Posterior vena cava (tissue), 2 donors: ENCODE data around the gene CPPED1. TPM values are rescaled to one million over a fixed set of nuclear protein-coding genes. Genes with fewer than 3 reads are reported as not detected.

Experiments
- DNase-seq: peaks from one replicate; pipeline ENCODE4 v3.0.0-alpha.2; 2020; ENCODE audit warnings: low spot score
- intact Hi-C, 2 donors: fragments of 100-400 bp; cut with DNase I; formaldehyde crosslinking; loops; one replicate each; pipeline versions ENCODE4 v1.14.1 to v1.14.2; 2022 to 2023
- total RNA-seq, 2 donors: library from RNA; stranded (reverse); fragmentation: NEBNext Ultra II Directional; extraction: Animal tissue kit (Norgen Biotek cat#: 25700); gene quantifications; one replicate each; pipeline ENCODE4 v1.2.1, GENCODE V29; 2021
- donor health status: DM: yes; HTN: yes; CAD: no.
- donor health status: DM: yes; HTN: yes; CAD: no.

CPPED1 gene
- total RNA-seq, 2 donors from 2014 or later, result 14.9 to 25.6 TPM

DNA sequence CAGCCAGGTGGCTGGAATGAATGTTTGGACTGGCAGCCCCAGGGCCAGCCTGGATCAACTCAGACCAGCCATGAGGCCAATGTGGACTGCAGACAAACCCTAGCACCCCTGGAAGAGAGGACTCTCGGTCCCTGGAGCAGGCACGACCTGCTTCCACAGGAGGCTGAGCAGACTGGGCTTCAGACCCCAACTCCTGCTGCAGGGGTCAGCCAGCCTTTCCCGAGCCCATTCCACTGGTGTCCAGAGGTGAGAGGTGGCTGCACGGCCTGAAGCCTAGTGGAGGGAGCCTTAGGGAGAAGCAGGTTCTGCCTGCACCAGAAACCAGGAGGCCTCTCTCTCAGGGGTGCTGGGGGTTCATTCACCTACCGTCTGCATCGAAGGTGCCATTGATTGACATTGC, 97.1 kb downstream of the CPPED1 start:
- intact Hi-C loops, result no loop called here
- DNase-seq, result no peak

DNA sequence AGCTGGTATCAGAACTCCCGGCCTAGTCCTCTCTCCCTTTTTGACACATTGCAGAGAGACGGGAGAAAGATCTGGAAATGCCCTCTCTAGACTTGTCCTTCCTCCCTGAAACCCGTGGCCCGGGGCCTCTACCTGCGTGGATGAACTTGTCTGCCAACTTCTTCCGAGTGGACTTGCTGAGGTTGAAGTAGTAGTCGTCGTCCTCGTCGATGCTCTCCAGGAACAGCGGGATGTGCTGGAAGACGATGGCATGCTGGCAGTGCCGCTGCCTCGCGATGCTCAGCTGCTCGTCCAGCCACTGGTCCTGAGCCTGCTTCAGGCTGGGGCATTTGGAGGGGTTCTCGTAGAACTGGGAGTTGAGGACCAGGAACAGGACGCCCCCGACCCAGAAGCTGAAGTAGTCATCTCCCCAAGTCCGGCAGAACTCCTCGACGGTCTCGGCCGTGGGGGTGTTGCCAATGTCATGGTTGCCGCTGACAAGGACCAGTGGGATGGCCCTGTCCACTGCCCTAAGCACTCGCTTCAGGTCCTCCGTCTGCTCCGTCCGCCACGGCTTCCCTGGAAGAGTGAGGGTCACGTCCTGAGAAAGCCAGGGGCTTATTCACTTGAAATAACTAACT, 99.1 kb downstream of the CPPED1 start:
- intact Hi-C loops, result no loop called here
- no peak for DNase-seq

DNA sequence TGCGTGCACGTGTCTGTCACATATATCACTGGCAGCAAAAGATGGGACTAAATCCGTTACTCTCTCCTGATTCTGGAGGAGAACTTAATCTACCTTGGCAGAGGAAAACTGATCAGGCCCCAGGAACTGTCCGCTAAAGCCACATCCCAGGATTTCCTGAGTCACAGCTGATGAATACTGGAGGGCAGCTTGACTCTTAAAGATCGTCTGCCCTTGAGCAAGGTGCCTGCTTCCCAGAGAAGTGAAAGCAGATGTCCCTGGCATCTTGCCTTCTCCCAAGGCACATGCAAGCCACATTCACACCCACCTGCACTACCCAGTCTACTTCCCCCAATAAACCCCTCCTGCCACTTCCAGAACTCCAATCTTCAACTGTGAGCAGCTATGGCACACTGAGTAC, 99.8 kb downstream of the CPPED1 start:
- intact Hi-C loops, result no loop called here
- no peak for DNase-seq

DNA sequence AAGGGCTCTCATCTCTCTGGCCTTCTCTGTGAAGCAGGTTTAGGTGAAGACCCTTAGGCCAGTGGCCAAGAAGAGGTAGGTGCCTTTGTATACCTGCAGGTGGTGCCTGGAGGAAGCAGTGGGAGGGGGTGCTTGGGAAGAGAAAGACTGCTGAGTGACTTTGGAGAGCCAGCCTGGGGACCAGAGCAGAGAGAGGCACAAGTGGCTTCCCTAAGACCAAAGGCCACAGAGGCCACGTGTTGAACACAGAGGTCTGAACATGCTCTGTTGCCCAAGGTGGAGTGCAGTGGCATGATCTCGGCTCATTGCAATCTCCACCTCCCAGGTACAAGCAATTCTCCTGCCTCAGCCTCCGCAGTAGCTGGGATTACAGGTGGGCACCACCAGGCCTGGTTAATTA, 103.5 kb downstream of the CPPED1 start:
- intact Hi-C loops, result no loop called here
- no peak for DNase-seq

DNA sequence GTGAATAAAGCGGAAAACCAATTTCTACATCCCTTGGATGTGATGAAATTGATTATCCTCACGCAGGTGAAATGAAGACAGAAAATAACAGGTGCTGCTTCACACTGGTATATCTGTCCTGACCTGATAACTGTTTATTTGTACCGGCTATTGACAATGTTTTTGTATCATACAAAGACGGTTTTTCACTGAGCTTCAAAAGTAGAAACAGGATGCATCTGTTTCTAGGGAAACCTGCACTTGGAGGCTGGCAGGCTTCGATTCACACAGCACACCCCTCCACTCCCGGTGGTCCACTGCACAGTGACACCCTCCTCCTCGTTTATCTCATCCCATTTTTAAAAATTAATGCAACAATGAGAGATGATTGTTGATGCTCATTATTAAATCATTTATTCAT, 104.5 kb downstream of the CPPED1 start:
- no peak for DNase-seq
- intact Hi-C loops, result no loop called here

DNA sequence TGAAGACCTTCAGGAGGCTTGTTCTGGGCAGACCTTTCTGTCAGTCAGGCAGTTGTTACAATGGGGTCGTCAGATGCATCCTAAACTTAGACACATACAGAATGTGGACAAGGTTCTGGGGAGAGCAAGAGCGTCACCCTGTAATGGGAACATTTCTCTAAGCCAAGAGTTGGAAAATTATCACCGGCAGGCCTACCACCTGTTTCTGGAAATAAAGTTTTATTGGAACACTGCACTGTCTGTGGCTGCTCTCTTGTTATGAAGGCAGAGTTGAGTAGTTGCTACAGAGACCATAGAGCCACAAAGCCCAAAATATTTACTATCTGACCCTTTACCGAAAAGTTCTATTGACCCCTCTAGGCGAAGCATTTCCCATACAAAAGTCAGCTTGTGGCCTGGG, 106.2 kb downstream of the CPPED1 start:
- no peak for DNase-seq
- intact Hi-C loops, result no loop called here

DNA sequence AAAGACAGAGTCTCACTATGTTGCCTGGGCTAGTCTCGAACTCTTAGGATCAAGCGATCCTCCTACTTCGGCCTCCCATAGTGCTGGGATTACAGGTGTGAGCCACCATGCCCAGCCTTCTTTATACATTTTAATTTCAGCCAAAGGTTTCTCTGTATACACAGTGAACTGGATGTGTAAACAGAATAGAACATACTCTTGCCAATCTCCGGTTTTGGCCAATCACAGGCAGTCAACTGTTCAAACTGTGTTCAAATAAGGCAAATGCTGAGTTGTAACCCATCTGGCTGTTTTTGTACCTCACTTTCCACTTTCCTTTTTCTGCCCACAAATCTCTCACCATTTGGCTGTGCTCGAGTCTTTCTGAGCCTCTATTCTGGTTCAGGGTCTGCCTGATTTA, 108.2 kb downstream of the CPPED1 start:
- no peak for DNase-seq
- intact Hi-C loops, result no loop called here

DNA sequence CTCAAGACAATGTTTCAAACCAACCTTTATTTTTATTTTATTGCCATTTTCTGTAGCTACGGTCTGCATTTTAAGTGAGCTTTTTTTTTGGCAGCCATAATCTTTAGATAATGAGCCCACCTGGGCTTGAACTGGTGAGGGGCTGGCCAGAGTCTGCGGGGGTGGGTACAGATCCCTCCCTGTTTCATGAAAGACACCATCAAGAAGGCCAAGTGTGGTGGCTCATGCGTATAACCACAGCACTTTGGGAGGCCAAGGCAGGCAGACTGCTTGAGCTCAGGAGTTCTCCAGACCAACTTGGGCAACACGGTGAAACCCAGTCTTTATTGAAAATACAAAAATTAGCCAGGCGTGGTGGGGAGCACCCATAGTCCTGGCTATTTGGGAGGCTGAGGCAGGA, 113.7 kb downstream of the CPPED1 start:
- intact Hi-C loops, result no loop called here
- DNase-seq, result no peak

DNA sequence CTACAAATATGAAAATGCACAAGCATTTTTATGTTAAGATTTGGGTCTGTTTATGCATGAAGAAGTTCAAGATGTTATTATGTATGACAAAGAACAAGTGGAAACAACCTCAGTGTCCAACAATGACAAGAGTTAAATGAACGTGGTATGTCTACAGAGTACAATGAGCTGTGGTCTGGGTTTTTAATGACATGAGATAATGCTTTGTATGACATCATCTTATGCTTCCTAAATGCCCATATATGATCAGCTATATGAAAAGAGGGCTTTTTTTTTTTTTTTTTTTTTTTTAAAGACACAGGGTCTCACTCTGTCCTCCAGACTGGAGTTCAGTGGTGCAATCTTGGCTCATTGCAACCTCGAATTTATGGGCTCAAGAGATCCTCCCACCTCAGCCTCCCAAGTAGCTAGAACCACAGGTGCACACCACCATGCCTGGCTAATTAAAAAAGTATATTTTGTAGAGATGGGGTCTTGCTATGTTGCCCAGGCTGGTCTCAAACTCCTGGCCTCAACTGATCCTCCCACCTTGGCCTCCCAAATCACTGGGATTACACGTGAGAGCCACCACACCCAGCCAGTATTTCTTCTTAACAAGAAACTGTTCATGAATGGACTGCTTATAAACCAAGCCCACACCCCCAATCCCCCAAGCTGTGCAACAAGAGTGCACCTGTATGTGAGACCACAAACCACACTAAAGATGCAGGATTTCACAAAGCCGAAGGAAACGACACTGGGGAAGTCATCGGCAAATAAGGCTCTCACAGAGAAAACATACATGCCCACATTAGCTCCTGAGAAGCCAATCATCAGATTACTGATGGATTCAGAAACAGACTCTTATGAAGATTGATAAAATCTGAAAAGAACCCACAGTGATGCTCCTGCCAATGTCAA, 114.5 kb downstream of the CPPED1 start:
- DNase-seq, result no peak
- intact Hi-C loops, result loop anchor here in 1 of 2 donors (5.0 kb wide), 1 partner anchor 467 kb away; no protein-coding TSS in a partner anchor

DNA sequence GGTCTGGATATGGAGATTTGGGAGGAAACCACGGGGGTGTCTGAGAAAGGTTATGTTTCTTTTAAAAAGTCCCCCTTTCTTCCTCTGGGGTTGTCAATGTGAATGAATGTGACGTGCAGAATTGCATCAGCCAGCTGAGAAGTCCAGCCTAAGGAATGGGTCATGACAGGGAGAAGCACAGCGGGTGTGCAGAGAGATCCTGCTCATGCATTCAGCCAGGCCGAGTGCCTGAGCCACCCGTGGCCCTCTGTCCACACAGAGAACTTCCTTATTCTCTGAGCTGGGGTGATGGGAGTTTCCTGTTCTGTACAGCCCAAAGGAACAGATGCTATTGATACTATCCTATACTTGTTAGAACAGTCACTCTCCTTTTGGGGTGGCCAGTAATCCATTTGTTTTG, 117.9 kb downstream of the CPPED1 start:
- intact Hi-C loops, result loop anchor here in 1 of 2 donors (5.0 kb wide), 1 partner anchor 464 kb away; no protein-coding TSS in a partner anchor
- DNase-seq, result no peak

DNA sequence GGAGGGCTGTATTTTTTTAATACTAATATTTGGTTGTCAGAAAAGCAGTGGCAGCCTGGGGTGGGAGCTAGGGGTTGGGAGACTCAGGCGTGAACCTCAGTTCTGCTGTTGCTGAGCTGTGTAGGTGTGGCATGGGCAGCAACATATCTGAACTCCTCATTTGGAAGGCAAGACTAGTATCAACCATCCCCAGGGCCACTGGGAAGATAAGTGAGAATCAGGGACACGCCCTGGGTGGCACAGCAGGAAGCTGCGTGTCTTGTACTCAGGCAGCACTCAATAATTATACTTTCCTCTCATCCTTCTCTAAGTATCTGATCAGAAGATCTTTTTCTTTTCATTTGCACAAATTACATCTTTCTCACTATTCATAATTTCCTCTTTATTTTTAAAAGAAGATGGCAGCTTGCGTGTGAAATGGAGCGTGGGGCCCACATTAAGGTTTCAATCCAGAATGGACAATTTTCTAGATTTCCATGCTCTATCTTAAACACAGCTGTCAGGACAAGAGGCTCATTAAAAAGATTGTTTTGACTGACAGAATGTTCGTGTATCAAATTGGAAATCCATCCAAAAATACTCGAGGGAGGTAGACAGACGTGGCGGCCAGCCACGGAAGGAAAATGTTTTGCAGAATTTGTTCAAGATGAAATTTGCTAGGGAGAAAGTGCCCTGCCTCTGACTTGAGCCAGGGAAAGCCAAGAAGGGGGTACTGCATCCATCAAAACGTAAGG, 121.1 kb downstream of the CPPED1 start:
- no peak for DNase-seq
- intact Hi-C loops, result no loop called here

DNA sequence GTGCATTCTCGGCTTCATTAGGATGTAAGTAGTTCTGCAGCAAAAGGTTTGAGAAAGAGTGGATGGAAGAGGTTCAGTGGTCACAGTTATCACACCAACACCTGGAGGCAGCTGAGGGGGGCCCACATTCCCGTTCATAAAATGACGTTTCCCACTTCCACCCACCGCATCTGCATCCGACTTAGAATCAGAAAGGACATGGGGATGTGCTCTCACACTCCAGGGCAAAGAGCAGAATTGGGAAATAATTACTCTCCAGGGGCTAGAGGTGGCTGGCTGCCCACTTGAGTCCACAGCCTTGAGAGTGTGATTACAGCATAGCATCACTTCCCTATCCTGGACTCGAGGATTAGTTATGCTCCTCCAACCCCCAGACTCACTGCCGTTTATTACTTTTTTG, 122.0 kb downstream of the CPPED1 start:
- intact Hi-C loops, result no loop called here
- no peak for DNase-seq

DNA sequence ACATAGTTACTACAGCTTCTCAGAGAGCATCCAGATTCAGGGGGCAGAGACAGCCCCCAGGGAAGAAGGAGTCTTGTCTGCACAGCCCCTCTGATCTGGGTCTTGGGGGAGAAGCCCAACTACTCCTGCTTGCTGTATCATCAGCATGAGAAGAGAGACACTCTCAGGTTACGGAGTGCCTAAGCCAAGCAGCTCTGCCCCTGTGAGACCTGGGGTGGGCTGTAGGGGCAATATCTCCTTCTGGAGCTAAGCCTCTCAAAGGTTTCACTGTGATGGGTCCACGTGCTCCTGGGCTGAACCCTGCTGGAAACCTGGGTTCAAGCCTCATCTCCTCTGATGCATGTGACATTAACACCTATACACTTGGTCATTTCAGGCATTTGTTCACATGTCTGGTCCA, 123.2 kb downstream of the CPPED1 start:
- no peak for DNase-seq
- intact Hi-C loops, result no loop called here

DNA sequence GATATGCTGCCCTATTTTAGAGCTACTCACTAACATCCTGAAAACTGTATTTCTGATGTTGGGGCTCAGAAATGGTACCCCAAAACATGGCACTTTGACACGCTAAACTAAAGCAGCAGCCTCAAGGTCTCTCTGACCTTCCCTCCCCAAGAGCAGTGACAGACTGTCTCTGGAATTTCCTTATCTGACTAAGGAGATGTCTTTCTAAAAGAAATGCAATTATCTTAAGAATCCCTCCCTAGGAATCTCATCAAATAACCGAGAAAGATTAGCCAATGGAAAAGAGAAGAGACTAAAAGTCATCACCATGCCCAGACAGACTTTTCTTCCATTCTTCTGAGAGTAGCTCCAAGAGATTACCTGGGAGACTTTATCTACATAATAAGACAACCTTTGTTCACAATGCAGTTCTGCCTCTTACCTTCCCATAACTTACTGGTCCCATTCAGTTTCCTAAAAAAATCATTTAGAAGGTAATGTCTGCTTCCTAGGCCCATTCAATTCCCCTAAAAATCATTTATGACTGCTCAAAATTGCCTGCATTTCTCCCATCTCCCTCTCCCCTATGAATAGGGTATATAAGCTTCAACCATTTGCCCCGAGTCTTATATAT, 123.9 kb downstream of the CPPED1 start:
- intact Hi-C loops, result no loop called here
- no peak for DNase-seq

DNA sequence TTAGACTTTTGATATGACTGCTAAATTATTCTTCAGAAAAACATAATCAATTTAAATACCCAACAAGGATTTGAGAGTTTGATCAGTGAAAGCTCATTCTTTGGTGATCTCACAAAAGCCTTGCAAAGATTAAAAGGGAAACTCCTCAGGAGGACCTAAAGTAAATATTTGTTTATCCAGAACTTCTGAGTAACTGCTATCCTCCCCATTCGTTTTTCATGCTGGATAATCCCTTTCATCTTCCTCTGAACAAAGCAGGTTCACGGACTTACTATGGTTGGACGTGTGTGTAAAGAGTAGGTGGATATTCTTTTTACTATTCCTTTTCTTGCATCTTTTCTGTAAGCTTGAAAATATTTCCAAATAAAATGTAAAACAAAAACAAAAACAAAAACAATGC, 124.7 kb downstream of the CPPED1 start:
- no peak for DNase-seq
- intact Hi-C loops, result no loop called here

DNA sequence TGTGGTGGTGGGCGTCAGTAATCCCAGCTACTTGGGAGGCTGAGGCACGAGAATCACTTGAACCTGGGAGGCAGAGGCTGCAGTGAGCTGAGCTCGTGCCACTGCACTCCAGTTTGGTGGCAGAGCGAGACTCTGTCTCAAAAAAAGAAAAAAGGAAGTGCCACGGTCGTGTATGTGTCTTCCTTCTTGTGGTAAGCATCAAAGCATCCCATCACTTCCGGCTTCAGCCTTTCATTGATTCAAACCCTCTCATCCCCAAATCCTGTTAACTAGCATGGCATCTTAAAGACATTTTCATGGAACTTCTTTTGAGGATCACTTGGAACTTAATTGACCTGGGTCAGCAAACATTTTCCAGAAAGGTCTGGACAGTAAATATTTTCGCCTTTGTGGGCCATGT, 126.2 kb downstream of the CPPED1 start:
- no peak for DNase-seq
- intact Hi-C loops, result no loop called here

DNA sequence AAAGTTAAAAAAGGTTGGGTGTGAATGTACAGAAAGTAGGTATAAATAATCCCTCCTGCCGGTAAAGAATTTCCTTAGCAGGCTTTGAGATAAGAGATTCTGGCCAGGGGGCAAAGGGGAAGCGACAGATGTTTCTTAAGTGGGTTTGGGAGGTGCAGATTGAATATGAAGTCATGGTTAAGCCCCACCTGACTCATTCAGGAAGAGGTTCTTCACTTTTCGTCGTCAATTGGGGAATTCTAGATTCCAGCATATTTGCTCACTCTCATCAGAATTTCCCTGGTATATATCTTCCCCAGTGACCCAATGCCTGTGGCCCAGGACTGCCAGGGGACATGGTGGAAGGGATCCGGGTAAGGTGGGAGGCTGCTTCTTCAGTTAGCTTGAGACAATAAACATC, 127.8 kb downstream of the CPPED1 start:
- intact Hi-C loops, result no loop called here
- DNase-seq, result no peak

DNA sequence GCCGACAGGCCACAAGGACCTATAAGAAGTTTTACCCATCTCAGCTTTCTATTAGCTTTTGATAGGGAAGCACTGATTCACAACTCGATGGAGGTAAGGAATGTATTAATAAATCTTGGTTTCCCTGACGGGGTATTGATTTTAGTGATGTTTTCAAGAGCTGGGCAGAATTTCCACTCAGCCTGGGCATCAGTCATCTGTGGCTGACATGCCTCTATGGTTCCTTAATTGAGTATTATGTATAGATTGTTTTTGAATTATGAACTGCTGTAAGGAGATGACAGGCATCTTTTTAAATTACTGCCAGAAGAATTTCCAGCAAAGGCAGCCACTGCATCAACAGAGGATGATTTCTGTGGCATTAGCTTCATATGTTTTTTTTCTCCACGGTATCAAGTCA, 128.6 kb downstream of the CPPED1 start:
- no peak for DNase-seq
- intact Hi-C loops, result no loop called here

DNA sequence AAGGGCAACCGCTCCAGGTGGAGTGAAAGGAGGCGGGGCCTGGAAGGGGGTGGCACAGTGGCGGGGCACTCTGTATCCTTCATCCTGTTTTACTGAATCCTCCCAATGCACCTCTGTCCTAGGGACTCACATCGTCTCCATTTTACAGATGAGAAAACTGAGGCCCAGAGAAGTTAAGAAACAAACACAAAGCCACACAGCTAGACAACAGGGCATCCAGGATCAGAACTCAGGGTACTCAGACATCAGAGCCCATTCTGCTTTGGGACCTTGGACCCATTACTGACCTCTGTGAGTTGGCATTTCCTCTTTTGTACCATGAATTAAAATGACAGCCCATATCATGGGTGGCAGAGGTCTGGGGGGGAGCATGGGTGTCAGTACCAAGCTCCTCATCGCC, 129.2 kb downstream of the CPPED1 start:
- no peak for DNase-seq
- intact Hi-C loops, result no loop called here

DNA sequence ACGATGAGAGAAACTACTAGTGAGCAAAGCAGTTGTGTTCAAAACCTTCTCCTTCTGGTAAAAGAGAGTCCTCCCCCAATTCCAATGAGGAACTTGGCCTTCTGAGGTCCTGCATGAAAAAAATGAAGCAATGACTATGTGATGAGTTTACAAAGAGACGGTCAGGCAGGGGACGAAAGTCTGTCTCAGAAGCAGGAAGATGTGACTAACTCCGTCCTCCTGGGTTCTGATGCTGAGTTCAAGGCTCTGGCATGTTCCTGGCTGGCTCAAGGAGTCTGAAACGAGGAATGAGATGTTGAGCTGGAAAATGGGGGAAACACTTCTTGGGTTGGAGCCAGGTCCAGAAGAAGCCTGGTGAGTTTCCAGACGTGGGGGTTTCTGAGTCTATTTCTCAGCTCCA, 129.6 kb downstream of the CPPED1 start:
- DNase-seq, result no peak
- intact Hi-C loops, result no loop called here
